Measurements from ENCODE around the gene MAP3K14. TPM values are rescaled to one million over a fixed set of nuclear protein-coding genes. Genes with fewer than 3 reads are reported as not detected.

Gene MAP3K14
- total RNA-seq, 2 donors from 2014 or later: 43.8 to 49.1 TPM

DNA sequence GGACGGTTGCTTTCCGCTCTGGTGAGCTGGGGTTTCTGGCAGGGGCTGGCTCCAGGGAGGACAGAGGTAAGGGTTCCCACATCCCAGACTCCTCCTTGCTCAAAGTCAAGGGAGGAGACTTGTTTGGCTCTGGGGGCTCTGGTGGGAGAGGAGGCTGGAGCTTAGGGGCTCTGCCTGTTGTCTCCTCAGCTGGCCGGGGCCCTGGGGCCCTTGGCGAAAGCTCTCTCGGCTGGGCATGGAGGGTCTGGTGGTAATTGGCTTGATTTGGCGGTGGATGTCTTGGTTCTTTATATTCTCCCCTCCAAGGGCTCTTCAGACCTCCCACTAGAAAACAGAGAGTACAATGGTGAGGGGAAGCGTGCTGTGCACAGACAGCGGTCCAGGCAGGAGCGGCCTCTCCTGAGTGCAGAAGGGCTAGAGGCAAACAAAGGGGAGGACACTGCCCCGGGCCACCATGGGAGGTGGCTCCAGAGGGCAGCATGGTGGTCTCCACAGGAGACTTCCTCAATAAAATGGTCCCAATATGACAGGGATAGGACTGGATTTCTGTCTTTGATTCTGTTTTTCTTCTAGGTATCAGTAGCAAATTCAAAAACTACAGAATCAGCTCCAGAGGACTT, 49.3 kb downstream of the MAP3K14 start:
- H3K36me3 Mint-ChIP-seq (ENCODE audit: low read depth): peaks cover 3% of the 10 kb centered on the region
- DNase-seq (no peak), ATAC-seq (no peak)
- no peaks in the 10 kb centered on the region for H3K27me3 Mint-ChIP-seq
- no peak overlapping the region for H3K4me3 Mint-ChIP-seq
- peak overlapping the region; percentile 47 for H3K27ac Mint-ChIP-seq
- peaks cover 10% of the 10 kb centered on the region for H3K4me1 Mint-ChIP-seq
- H3K9me3 ChIP-seq (ENCODE audit: control insufficient read depth, low read length, poor library complexity, severe bottlenecking): no peaks in the 10 kb centered on the region

- Mint-ChIP-seq H3K4me3 (no peak overlapping the region), H3K27ac (peak overlapping the region; percentile 47), H3K4me1 (peaks cover 11% of the 10 kb centered on the region), H3K36me3 (ENCODE audit: low read depth) (peaks cover 3% of the 10 kb centered on the region), H3K27me3 (no peaks in the 10 kb centered on the region)
- no peak for ATAC-seq
- H3K9me3 ChIP-seq (ENCODE audit: control insufficient read depth, low read length, poor library complexity, severe bottlenecking): no peaks in the 10 kb centered on the region
- DNase-seq: no peak
Observed at GRCh38 chr17:45266372-45266926, 50.4 kb downstream of the MAP3K14 start.

- no peak for ATAC-seq
- DNase-seq: no peak
- no peaks in the 10 kb centered on the region for H3K27me3 Mint-ChIP-seq
Observed at GRCh38 chr17:45265821-45266220, 51.0 kb downstream of the MAP3K14 start.

DNA sequence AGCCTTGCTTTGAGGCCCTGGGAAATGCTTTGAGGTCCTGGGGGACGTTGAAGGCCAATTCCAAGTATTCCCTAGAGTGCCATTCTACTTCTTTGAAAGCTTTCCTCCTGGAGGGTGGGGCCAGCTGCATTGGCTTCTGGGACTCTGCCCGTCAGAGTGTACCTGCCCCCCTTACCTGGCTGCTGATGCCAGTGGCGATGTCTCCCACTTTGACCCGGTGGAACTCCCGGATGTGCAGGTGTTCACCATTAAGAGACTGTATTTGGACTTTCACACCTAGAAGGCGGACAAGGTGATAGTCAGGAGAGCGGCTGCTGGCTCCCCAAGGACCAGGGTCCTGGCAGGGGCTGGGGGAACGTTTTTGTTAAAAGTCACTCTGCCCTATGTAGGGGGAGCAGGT, 51.8 kb downstream of the MAP3K14 start:
- Mint-ChIP-seq H3K27ac (peak overlapping the region; percentile 39), H3K4me1 (peaks cover 24% of the 10 kb centered on the region), H3K4me3 (no peak overlapping the region), H3K36me3 (ENCODE audit: low read depth) (peaks cover 3% of the 10 kb centered on the region), H3K27me3 (no peaks in the 10 kb centered on the region)
- DNase-seq (no peak), ATAC-seq (no peak)
- H3K9me3 ChIP-seq (ENCODE audit: control insufficient read depth, low read length, poor library complexity, severe bottlenecking): no peaks in the 10 kb centered on the region

More at GRCh38 chr17:45265821-45266220, 51.0 kb downstream of the MAP3K14 start:
- peaks cover 16% of the 10 kb centered on the region for H3K4me1 Mint-ChIP-seq
- no peak overlapping the region for H3K4me3 Mint-ChIP-seq
- peaks cover 3% of the 10 kb centered on the region for H3K36me3 Mint-ChIP-seq (ENCODE audit: low read depth)
- no peak overlapping the region for H3K27ac Mint-ChIP-seq
- no peaks in the 10 kb centered on the region for H3K9me3 ChIP-seq (ENCODE audit: control insufficient read depth, low read length, poor library complexity, severe bottlenecking)

DNA sequence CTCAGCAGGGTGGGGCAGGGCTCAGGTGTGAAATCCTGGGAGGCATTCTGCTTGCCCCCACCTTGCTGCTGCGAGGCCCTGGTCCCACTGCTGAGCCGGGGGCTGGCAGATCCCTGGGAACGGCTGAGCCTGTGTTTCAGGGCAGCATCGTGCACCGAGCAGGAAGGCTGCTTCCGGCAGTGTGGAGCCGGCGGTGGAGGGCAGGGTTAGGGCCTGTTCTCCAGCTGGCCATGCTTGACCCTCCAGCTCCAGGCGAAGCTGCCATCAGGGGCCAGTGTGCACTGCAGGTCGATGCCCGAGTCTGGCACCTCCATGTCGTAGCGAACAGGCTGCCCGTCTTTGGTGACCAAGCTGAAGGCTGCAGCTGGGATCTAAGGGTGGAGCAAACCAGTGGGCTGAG, 52.4 kb downstream of the MAP3K14 start:
- H3K9me3 ChIP-seq (ENCODE audit: control insufficient read depth, low read length, poor library complexity, severe bottlenecking): no peaks in the 10 kb centered on the region
- H3K4me3 Mint-ChIP-seq: no peak overlapping the region
- no peak overlapping the region for H3K27ac Mint-ChIP-seq
- DNase-seq (no peak), ATAC-seq (no peak)
- H3K27me3 Mint-ChIP-seq: no peaks in the 10 kb centered on the region
- H3K4me1 Mint-ChIP-seq: peaks cover 24% of the 10 kb centered on the region
- H3K36me3 Mint-ChIP-seq (ENCODE audit: low read depth): peaks cover 3% of the 10 kb centered on the region

DNA sequence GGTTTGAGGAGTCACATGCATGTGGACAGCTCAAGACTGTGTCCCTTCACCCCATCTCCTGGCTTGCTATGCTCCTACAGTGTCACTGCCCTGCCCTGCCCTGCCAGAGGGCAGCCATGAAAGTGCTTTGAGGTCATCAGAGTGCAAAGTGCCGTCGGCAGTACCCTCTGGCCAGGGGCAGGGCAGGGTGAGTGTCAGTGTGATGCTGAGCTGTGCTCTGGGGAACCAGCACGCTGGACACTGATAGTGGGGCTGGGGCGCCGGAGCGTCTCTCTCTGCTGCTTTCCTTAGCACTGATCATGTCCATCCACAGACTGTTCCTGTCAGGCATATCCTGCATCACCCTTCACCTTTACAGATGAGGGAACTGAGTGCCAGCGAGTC, 53.4 kb downstream of the MAP3K14 start:
- H3K36me3 Mint-ChIP-seq (ENCODE audit: low read depth): peaks cover 3% of the 10 kb centered on the region
- no peak overlapping the region for H3K4me3 Mint-ChIP-seq

GRCh38 chr17:45262516-45263476, 54.0 kb downstream of the MAP3K14 start:
- Mint-ChIP-seq H3K4me1 (peaks cover 28% of the 10 kb centered on the region), H3K27me3 (no peaks in the 10 kb centered on the region), H3K4me3 (peak overlapping the region; percentile 86), H3K36me3 (ENCODE audit: low read depth) (peaks cover 3% of the 10 kb centered on the region), H3K27ac (peak overlapping the region; percentile 70)
- no peak for DNase-seq
- no peaks in the 10 kb centered on the region for H3K9me3 ChIP-seq (ENCODE audit: control insufficient read depth, low read length, poor library complexity, severe bottlenecking)
- peak; percentile 2 for ATAC-seq

More for the DNA sequence above, 53.4 kb downstream of the MAP3K14 start:
- ATAC-seq (no peak), DNase-seq (no peak)
- peaks cover 27% of the 10 kb centered on the region for H3K4me1 Mint-ChIP-seq
- H3K27me3 Mint-ChIP-seq: no peaks in the 10 kb centered on the region
- no peaks in the 10 kb centered on the region for H3K9me3 ChIP-seq (ENCODE audit: control insufficient read depth, low read length, poor library complexity, severe bottlenecking)
- H3K27ac Mint-ChIP-seq: peak overlapping the region; percentile 70

GRCh38 chr17:45261577-45262515, 55.0 kb downstream of the MAP3K14 start, which contains the start of gene SPATA32:
Gene SPATA32 (minus strand): TSS chr17:45262094. CDS start chr17:45262016, 78 bp downstream.
- Mint-ChIP-seq H3K27me3 (no peaks in the 10 kb centered on the region), H3K27ac (peak within 1 kb of the TSS; percentile 70), H3K4me1 (peaks cover 33% of the 10 kb centered on the region), H3K36me3 (ENCODE audit: low read depth) (no peaks in the 10 kb centered on the region), H3K4me3 (peak within 1 kb of the TSS; percentile 86)
- peak; percentile 86 for ATAC-seq
- H3K9me3 ChIP-seq (ENCODE audit: control insufficient read depth, low read length, poor library complexity, severe bottlenecking): no peaks in the 10 kb centered on the region
- peak; percentile 45 to 47 (median 46) for DNase-seq

- H3K9me3 ChIP-seq (ENCODE audit: control insufficient read depth, low read length, poor library complexity, severe bottlenecking): no peaks in the 10 kb centered on the region
- Mint-ChIP-seq H3K36me3 (ENCODE audit: low read depth) (no peaks in the 10 kb centered on the region), H3K4me3 (no peak overlapping the region), H3K27ac (peak overlapping the region; percentile 87), H3K27me3 (no peaks in the 10 kb centered on the region), H3K4me1 (peaks cover 44% of the 10 kb centered on the region)
- DNase-seq (no peak), ATAC-seq (no peak)
Observed at GRCh38 chr17:45260204-45260783, 56.5 kb downstream of the MAP3K14 start.

DNA sequence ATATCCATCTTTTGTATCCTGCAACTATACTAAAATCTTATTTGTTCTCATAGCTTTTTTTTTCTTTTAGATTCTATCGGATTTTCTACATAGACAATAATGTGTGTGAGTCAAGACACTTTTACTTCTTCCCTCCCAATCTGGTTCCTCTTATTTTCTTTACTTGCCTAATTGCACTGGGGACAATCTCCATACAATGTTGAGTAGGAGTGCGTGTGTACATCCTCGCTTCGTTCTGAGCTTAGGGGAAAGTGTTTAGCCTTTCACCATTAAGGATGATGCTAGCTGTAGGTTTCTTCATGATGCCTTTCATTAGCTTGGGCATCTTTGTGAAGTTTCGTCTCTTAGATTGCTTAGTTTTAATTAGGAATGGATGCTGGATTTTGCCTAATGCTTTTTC, 57.8 kb downstream of the MAP3K14 start:
- Mint-ChIP-seq H3K27me3 (no peaks in the 10 kb centered on the region), H3K27ac (no peak overlapping the region), H3K4me3 (no peak overlapping the region), H3K4me1 (peaks cover 48% of the 10 kb centered on the region), H3K36me3 (ENCODE audit: low read depth) (no peaks in the 10 kb centered on the region)
- ATAC-seq (no peak), DNase-seq (no peak)
- H3K9me3 ChIP-seq (ENCODE audit: control insufficient read depth, low read length, poor library complexity, severe bottlenecking): no peaks in the 10 kb centered on the region

GRCh38 chr17:45257115-45257514, 59.7 kb downstream of the MAP3K14 start:
- H3K27ac Mint-ChIP-seq: peak overlapping the region; percentile 47
- no peaks in the 10 kb centered on the region for H3K27me3 Mint-ChIP-seq
- H3K4me3 Mint-ChIP-seq: no peak overlapping the region
- ATAC-seq (no peak), DNase-seq (no peak)
- no peaks in the 10 kb centered on the region for H3K9me3 ChIP-seq (ENCODE audit: control insufficient read depth, low read length, poor library complexity, severe bottlenecking)
- H3K36me3 Mint-ChIP-seq (ENCODE audit: low read depth): no peaks in the 10 kb centered on the region
- peaks cover 52% of the 10 kb centered on the region for H3K4me1 Mint-ChIP-seq
